Fibroblast of skin of right biceps (primary cell): Measurements from ENCODE around the gene DDX11.
"Not testable (repeated sequence)": the region's sequence is repeated elsewhere in the genome, so short reads cannot be mapped to it uniquely, and the experiment has no call there.

ENCODE experiments used
- DNase-seq: peaks from one replicate; pipeline ENCODE4 v3.0.0-alpha.2; 2013

DDX11 gene

GRCh38 chr12:31127209-31127848, 53.7 kb downstream of the DDX11 start:
- not testable (repeated sequence) for DNase-seq

GRCh38 chr12:31136581-31136980, 62.9 kb downstream of the DDX11 start:
- DNase-seq, result not testable (repeated sequence)

GRCh38 chr12:31144768-31145167, 71.1 kb downstream of the DDX11 start:
- DNase-seq, result not testable (repeated sequence)

GRCh38 chr12:31145296-31145695, 71.6 kb downstream of the DDX11 start:
- not testable (repeated sequence) for DNase-seq

- DNase-seq, result not testable (repeated sequence)
These were observed 73.8 kb downstream of the DDX11 start for GRCh38 chr12:31147415-31147814.

GRCh38 chr12:31150766-31151165, 77.1 kb downstream of the DDX11 start:
- not testable (repeated sequence) for DNase-seq
